ENCODE results near the gene CNR1.

Gene CNR1

GRCh38 chr6:88143421-88144157, 22.6 kb downstream of the CNR1 start:
- DNase-seq = no peak

- DNase-seq = no peak
Observed at GRCh38 chr6:88142297-88142668, 23.9 kb downstream of the CNR1 start.

GRCh38 chr6:88141561-88142296, 24.4 kb downstream of the CNR1 start:
- DNase-seq = no peak

GRCh38 chr6:88137915-88138314, 28.2 kb downstream of the CNR1 start:
- no peak for DNase-seq

GRCh38 chr6:88135578-88136114, 30.5 kb downstream of the CNR1 start:
- DNase-seq = no peak

- no peak for DNase-seq
Observed at GRCh38 chr6:88134575-88134974, 31.6 kb downstream of the CNR1 start.

GRCh38 chr6:88133718-88134117, 32.4 kb downstream of the CNR1 start:
- DNase-seq = no peak

- no peak for DNase-seq
Observed at GRCh38 chr6:88124925-88125557, 41.1 kb downstream of the CNR1 start.

GRCh38 chr6:88120635-88121034, 45.5 kb downstream of the CNR1 start:
- no peak for DNase-seq

GRCh38 chr6:88119769-88120168, 46.4 kb downstream of the CNR1 start:
- DNase-seq = no peak

- no peak for DNase-seq
Observed at GRCh38 chr6:88116276-88116675, 49.9 kb downstream of the CNR1 start.

GRCh38 chr6:88115307-88115706, 50.8 kb downstream of the CNR1 start:
- DNase-seq = no peak

- DNase-seq = no peak
Observed at GRCh38 chr6:88114838-88115237, 51.3 kb downstream of the CNR1 start.

GRCh38 chr6:88111991-88112390, 54.2 kb downstream of the CNR1 start:
- DNase-seq = no peak

GRCh38 chr6:88107241-88107640, 58.9 kb downstream of the CNR1 start:
- DNase-seq = no peak

- no peak for DNase-seq
Observed at GRCh38 chr6:88105741-88106340, 60.3 kb downstream of the CNR1 start.
